ENCODE results near the gene FAM181B.

FAM181B gene

GRCh38 chr11:82733444-82734119 lies at the start of gene FAM181B:
TSS of gene FAM181B (minus strand) at chr11:82733864. CDS start at chr11:82733729, 135 bp downstream.
- no peak for DNase-seq

- no peak for DNase-seq
These were observed 49.2 kb upstream of the FAM181B start for GRCh38 chr11:82782825-82783374.

- DNase-seq, result no peak
These were observed 45.1 kb upstream of the FAM181B start for GRCh38 chr11:82778776-82779175.

GRCh38 chr11:82776377-82776776 lies 42.7 kb upstream of the FAM181B start:
- DNase-seq, result no peak

GRCh38 chr11:82775736-82776346 lies 42.2 kb upstream of the FAM181B start:
- no peak for DNase-seq

GRCh38 chr11:82775218-82775617 lies 41.6 kb upstream of the FAM181B start:
- no peak for DNase-seq

GRCh38 chr11:82771781-82772180 lies 38.1 kb upstream of the FAM181B start:
- no peak for DNase-seq

GRCh38 chr11:82767123-82767522 lies 33.5 kb upstream of the FAM181B start:
- no peak for DNase-seq

GRCh38 chr11:82765466-82766034 lies 31.9 kb upstream of the FAM181B start:
- no peak for DNase-seq

- no peak for DNase-seq
These were observed 29.5 kb upstream of the FAM181B start for GRCh38 chr11:82763167-82763566.

GRCh38 chr11:82759649-82760048 lies 26.0 kb upstream of the FAM181B start:
- DNase-seq, result no peak

GRCh38 chr11:82757660-82758357 lies 24.1 kb upstream of the FAM181B start:
- DNase-seq, result no peak

GRCh38 chr11:82756765-82757639 lies 23.3 kb upstream of the FAM181B start:
- no peak for DNase-seq

- no peak for DNase-seq
These were observed 20.7 kb upstream of the FAM181B start for GRCh38 chr11:82754410-82754809.

- DNase-seq, result no peak
These were observed 20.3 kb upstream of the FAM181B start for GRCh38 chr11:82753921-82754320.

- DNase-seq, result no peak
These were observed 19.1 kb upstream of the FAM181B start for GRCh38 chr11:82752801-82753200.

- DNase-seq, result no peak
These were observed 17.0 kb upstream of the FAM181B start for GRCh38 chr11:82750643-82751139.

GRCh38 chr11:82747471-82747870 lies 13.8 kb upstream of the FAM181B start:
- DNase-seq, result no peak

GRCh38 chr11:82738091-82738490 lies 4.4 kb upstream of the FAM181B start:
- DNase-seq, result no peak

GRCh38 chr11:82734120-82734479 lies 436 bp upstream of the FAM181B start:
- no peak for DNase-seq

- no peak for DNase-seq
These were observed 775 bp downstream of the FAM181B start for GRCh38 chr11:82732734-82733443.

GRCh38 chr11:82732348-82732733 lies 1.3 kb downstream of the FAM181B start:
- no peak for DNase-seq

All from activated gamma-delta T cell treated with Interleukin-2 at 50 U/mL for 16 hours (primary cell).